HT1080 (cell line): Measurements from ENCODE around the gene GPR50. TPM values are rescaled to one million over a fixed set of nuclear protein-coding genes. Genes with fewer than 3 reads are reported as not detected.

Experiments
- DNase-seq: peaks from one replicate; pipeline ENCODE4 v3.0.0-alpha.2; 2015; ENCODE audit warnings: low read depth
- polyA plus RNA-seq, 2 experiments: library from polyadenylated mRNA; depleted of rRNA; stranded (reverse); fragments of >200 nt; gene quantifications; 2 replicates each; pipeline ENCODE4 v1.2.3, GENCODE V29; 2015
- total RNA-seq: library from RNA; depleted of rRNA; stranded (reverse); fragments of >200 nt; shearing (Covaris generic); gene quantifications from 2 replicates; pipeline ENCODE4 v1.2.3, GENCODE V29; 2014; rRNA removed

GPR50 gene
- total RNA-seq, result not detected in 2 replicates
- polyA plus RNA-seq (2015; cell fraction: cytosol; rRNA removed), result not detected in 2 replicates
- polyA plus RNA-seq (2015; cell fraction: nucleus; rRNA removed), result not detected in 2 replicates

- no peak for DNase-seq
Measured at GRCh38 chrX:151176231-151176750, at the start of gene GPR50. Gene GPR50, plus strand, starts transcription at chrX:151176584. Its CDS starts 138 bp downstream, at chrX:151176722.

GRCh38 chrX:151132531-151132930 lies 43.9 kb upstream of the GPR50 start:
- DNase-seq, result no peak

GRCh38 chrX:151151665-151152267 lies 24.6 kb upstream of the GPR50 start:
- peak; percentile 17 for DNase-seq

- DNase-seq, result peak; percentile 65
Measured at GRCh38 chrX:151153086-151153485, 23.3 kb upstream of the GPR50 start.

DNA sequence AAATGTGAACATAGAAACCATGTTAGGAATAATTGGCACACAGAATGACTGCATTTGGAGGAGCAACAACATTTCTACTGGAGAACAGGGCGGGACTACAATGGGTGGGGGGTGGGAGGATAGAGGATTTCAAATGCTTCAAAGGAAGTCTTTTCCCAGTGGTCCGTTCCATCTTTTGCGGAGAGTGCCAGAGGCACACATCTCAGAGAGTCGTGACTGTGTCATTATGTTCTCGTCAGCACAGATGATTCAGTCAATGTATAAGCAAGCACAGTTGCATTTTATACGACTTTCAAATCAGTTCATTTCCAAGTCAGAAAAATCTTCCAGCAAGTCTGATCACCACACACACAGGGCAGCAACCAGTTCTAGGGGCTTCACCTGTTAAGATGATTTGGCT lies 22.7 kb upstream of the GPR50 start:
- no peak for DNase-seq

GRCh38 chrX:151155234-151155633 lies 21.1 kb upstream of the GPR50 start:
- DNase-seq, result no peak

- DNase-seq, result no peak
Measured at GRCh38 chrX:151161690-151162089, 14.7 kb upstream of the GPR50 start.

- no peak for DNase-seq
Measured at GRCh38 chrX:151167791-151168345, 8.5 kb upstream of the GPR50 start.

DNA sequence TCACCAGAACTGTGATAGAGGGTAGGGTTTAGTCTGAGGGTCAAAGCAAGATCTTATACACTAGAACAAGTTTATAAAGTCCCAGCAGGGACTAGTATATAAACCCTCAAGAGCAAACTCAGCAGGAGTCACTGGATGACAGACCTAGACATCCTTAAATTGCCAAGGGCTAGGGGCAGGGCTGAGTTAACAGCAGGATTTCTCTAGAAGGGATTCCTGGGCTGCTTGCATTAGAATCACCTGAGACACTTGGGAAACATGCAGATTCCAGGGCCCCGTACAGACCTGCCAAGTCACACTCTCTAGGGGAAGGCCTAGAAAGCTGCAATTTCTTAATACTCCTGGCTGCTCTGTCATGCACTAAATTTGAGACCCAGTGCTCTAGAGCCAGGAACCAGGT lies 6.6 kb upstream of the GPR50 start:
- DNase-seq, result no peak

- no peak for DNase-seq
Measured at GRCh38 chrX:151174581-151175282, 1.7 kb upstream of the GPR50 start.

DNA sequence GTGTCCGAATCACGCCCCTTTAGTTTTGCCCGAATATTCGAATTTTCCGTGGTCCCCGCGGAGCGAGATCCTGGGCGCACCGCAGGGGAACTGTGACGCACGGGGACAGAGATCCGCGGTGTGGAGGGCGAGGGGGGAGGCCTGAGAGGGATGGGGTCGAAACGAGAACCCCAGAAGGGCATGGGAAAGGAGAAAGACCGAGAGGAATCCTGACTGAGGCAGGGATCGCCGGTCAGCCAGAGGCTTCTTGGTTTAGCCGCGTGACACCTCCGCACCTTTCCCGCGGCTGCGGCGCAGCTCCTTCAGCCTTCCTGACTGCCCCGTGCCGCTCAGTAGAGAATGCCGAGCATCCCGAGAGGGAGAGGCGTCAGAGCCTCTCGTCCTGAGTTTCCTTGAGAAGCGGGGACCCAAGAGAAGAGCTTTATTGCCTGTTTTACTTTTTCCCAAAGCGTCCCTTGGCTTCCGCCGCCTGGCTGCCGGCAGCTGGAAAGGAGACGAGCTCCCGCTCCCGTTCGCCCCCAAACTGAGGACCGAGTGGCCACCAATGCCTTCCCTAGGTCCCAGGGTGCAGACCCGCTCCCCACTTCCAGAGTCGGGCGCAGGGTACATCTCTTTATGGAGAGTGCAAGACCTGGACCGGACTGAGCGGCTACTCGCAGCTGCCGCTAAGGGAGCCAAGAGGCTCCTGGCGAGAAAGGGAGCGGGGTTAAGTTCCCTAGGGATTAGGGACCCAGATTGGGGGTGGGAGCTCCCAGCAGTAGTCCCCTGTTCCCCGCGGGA lies 911 bp upstream of the GPR50 start:
- DNase-seq, result no peak

DNA sequence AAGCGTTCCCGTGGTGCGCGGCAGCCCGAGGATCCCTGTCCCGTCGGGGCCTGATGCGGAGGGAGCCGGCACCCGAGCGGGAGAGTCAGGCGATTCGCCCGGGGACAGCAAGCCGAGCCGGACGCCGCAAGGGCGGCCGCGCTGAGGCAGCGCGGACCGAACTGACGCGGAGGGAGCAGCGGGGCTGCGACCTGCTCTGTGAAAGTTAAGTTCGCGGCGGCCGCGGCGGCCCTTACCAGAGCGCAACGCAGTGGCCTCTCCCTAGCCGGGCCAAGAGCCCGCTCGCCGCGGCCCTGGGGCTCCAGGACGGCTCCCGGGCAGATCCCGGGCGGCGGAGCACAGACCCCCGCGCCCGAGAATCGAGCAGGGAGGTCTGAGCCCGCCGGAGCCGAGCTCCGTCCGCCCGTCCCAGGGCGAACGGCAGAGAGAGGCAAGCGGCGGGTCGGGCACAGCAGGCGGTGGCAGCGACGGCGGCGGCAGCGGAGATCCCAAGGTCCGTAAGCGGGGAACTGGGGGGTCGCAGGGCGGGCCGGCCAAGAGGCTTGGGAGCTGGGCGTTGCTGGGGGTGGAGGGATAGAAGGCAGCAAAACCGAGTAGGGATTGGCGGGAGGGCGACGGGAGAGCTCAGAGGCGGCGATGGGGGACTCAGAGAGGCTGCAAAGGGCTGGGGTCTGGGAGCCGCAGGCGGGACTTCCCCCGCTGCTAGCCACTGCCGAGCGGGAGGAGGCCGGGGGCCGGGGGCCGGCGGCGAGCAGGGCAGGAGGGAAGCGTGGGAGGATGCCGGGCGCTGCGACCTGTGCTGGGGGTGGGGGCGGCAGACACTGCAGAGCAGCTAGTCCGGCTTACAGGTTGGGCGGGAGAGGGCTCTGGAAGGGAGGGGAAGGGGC lies 1.0 kb downstream of the GPR50 start:
- no peak for DNase-seq

DNA sequence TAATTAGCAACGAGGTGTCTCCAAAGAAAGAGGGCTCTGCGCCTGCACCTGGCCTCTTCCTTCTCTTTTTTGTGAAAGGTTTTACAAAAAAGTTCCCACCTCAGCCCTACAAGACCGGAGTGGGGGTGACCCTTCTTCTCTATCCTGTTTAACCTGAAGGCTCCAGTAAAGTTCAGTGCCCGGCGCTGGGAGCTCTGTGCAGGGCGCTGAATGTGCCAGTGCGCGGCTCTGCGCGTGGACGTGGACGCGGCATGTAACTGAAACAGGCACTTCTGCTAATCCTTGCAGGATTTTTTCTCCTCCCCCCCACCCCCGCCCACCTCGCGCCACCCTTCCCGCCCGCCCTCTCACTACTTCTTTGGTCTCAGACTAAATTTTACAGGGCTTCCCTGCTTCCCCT lies 2.4 kb downstream of the GPR50 start:
- DNase-seq, result no peak

DNA sequence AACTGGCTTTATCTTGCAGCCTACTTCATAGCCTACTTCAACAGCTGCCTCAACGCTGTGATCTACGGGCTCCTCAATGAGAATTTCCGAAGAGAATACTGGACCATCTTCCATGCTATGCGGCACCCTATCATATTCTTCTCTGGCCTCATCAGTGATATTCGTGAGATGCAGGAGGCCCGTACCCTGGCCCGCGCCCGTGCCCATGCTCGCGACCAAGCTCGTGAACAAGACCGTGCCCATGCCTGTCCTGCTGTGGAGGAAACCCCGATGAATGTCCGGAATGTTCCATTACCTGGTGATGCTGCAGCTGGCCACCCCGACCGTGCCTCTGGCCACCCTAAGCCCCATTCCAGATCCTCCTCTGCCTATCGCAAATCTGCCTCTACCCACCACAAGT lies 4.0 kb downstream of the GPR50 start:
- DNase-seq, result no peak

DNA sequence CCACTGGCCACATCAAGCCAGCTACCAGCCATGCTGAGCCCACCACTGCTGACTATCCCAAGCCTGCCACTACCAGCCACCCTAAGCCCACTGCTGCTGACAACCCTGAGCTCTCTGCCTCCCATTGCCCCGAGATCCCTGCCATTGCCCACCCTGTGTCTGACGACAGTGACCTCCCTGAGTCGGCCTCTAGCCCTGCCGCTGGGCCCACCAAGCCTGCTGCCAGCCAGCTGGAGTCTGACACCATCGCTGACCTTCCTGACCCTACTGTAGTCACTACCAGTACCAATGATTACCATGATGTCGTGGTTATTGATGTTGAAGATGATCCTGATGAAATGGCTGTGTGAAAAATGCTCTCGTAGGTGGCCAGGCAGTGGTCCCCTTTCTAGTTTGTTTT lies 4.7 kb downstream of the GPR50 start:
- DNase-seq, result no peak

DNA sequence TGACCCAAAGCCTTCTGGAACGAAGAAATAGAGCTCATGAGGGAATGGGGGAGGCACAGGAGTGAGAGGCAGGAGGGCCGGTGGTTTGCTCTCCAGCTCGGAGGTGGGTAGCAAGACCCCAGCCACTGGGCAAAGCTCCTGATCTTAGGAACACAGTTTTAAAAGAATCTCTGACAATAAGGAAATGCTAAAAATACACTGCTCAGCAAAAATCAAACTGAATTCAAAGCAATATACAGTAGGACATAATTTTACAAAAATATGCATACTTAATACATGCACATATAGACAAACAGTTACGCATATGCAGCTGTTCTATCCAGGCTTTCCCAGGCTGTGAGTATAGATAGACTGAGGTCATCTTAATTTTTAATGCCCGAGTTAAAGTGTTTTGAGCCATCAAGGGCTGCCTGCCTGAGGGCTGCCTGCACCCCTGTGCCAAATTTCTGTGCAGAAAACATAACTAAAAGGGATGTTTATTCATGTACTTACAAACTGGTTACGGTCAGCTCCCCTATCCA lies 6.9 kb downstream of the GPR50 start:
- DNase-seq, result no peak

DNA sequence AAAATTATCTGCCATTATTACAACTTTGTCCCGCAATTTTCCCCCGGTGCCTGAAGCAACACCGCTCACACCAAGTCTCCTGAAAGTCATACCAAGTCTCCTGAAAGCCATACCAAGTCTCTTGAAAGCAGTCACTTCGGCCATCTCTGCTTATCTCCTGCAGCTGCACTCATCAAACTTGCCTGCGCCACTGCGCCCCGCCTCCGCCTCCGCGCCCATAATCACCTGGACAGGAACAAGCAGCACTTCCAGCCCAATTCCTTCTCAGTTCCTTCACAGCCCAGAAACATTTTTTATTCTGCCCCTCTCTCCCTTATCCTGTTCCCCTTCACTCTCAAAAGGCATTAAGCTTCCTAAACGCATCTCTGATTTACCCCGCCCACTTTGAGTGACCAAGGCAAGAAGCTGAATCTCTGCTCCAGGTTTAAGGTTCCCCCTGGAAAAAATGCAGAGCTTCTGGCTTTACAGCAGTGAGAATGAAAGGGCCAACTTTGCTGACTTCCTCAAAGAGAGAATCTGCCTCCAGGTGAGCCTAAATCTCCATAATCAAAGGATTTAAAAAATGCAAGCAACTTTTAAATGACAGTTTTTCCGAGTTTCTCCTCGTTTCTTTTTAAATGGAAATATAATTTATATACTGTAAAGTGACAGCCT lies 7.7 kb downstream of the GPR50 start:
- DNase-seq, result no peak

DNA sequence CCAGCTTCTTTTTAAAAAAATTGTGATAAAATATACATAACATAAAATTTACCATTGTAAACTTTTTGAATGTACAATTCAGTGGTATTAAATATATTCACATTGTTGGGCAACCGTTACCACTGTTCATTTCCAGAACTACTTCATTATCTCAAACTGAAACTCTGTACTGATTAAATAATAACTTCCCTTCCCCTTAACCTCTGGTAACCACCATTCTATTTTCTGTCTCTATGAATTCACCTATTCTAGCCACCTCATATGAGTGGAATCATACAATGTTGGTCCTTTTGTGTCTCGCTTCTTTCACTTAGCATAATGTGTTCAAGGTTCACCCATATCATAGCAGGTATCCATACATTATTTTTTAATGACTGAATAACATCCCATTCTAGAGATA lies 8.3 kb downstream of the GPR50 start:
- no peak for DNase-seq

DNA sequence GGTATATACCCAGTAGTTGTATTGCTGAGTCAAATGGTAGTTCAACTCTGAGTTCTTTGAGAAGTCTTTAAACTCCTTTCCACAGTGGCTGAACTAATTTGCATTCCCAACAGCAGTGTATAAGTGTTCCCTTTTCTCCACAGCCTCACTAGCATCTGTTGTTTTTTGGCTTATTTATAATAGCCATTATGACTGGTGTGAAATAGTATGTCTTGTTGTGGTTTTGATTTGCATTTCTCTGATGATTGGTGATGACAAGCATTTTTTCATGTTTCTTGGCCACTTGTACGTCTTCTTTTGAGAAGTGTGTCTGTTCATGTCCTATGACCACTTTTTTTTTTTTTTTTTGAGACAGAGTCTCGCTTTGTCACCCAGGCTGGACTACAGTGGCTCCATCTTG lies 30.5 kb downstream of the GPR50 start:
- no peak for DNase-seq

DNA sequence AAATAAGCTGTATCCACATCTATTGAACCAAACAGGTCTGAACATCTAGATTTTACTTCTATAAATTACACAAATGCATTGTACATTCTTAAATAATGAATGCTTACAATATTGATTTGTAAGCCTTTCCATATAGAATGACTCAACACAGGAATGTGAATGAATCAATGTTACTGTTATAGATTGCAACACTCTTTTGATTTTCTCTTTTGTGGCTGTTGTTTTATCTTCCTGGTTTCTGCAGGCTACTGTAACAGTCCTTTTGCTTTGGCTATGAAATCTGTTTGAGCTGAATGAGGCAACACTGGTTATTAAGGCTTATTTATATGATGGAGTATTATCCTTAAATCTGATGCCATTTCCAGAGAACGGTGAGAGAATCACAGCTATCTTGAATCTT lies 49.5 kb downstream of the GPR50 start:
- DNase-seq, result no peak
